ENCODE results near the gene PARD3.

- TF ChIP-seq POLR2AphosphoS5 (IDR thresholded peaks at IDR 0.05; ENCODE audit: low read depth, low read length) (no peak), TAF1 (IDR thresholded peaks at IDR 0.05; ENCODE audit: borderline replicate concordance, insufficient read depth, low read length) (no peak), REST (IDR thresholded peaks at IDR 0.05; ENCODE audit: insufficient read depth in 1 of 2, low read depth in 2 of 2, low read length in 2 of 2) (no peak)
Measured at GRCh38 chr10:34702093-34702937, 112.8 kb downstream of the PARD3 start.
